ENCODE measurements around the gene HOXC9.

GRCh38 chr12:54011665-54012532 lies 11.9 kb downstream of the HOXC9 start:
- TF ChIP-seq, protein P1, sequence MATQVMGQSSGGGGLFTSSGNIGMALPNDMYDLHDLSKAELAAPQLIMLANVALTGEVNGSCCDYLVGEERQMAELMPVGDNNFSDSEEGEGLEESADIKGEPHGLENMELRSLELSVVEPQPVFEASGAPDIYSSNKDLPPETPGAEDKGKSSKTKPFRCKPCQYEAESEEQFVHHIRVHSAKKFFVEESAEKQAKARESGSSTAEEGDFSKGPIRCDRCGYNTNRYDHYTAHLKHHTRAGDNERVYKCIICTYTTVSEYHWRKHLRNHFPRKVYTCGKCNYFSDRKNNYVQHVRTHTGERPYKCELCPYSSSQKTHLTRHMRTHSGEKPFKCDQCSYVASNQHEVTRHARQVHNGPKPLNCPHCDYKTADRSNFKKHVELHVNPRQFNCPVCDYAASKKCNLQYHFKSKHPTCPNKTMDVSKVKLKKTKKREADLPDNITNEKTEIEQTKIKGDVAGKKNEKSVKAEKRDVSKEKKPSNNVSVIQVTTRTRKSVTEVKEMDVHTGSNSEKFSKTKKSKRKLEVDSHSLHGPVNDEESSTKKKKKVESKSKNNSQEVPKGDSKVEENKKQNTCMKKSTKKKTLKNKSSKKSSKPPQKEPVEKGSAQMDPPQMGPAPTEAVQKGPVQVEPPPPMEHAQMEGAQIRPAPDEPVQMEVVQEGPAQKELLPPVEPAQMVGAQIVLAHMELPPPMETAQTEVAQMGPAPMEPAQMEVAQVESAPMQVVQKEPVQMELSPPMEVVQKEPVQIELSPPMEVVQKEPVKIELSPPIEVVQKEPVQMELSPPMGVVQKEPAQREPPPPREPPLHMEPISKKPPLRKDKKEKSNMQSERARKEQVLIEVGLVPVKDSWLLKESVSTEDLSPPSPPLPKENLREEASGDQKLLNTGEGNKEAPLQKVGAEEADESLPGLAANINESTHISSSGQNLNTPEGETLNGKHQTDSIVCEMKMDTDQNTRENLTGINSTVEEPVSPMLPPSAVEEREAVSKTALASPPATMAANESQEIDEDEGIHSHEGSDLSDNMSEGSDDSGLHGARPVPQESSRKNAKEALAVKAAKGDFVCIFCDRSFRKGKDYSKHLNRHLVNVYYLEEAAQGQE (IDR thresholded peaks at IDR 0.05; ENCODE audit: insufficient read depth in 1 of 2, low read depth in 2 of 2, low read length in 2 of 2), result no peak
- no peak for TF ChIP-seq TAF1 (IDR thresholded peaks at IDR 0.05; ENCODE audit: borderline replicate concordance, insufficient read depth, low read length)
- TF ChIP-seq POLR2AphosphoS5 (IDR thresholded peaks at IDR 0.05; ENCODE audit: low read depth, low read length), result no peak
- no peak for TF ChIP-seq SIN3A (IDR thresholded peaks at IDR 0.05; ENCODE audit: borderline replicate concordance, insufficient read depth, low read length)

Data from PFSK-1 (cell line).